Heart right ventricle (tissue), 16 donors: ENCODE results near the gene TC2N. TPM values are rescaled to one million over a fixed set of nuclear protein-coding genes. Genes with fewer than 3 reads are reported as not detected.
"Not testable (repeated sequence)": the region's sequence is repeated elsewhere in the genome, so short reads cannot be mapped to it uniquely, and the experiment has no call there.

Experiments
- ATAC-seq, 8 donors: fragments of 200-7000 bp; cut with Tn5 transposase; one replicate each; pipeline ENCODE4 v1.9.1; 2020; ENCODE audit warnings: mild to moderate bottlenecking in 8 of 8, moderate library complexity in 8 of 8, moderate number of reproducible peaks in 1 of 8
- DNase-seq, 2 donors: peaks; one replicate each; pipeline ENCODE4 v3.0.0-alpha.2; 2020
- H3K27ac ChIP-seq, 10 donors: fragments of 200-600 bp; sonication (generic) in 2 of 10; one replicate each; pipeline versions ENCODE4 v1.5.0 to v1.8.0; 2020 to 2022; ENCODE audit warnings: mild to moderate bottlenecking in 3 of 10
- H3K27me3 ChIP-seq, 7 donors: fragments of 200-600 bp; one replicate each; pipeline ENCODE4 v1.8.0; 2021 to 2022; ENCODE audit warnings: mild to moderate bottlenecking in 2 of 7
- H3K36me3 ChIP-seq, 9 donors: fragments of 200-600 bp; sonication (generic) in 1 of 9; one replicate each; pipeline versions ENCODE4 v1.5.0 to v1.8.0; 2020 to 2022; ENCODE audit warnings: mild to moderate bottlenecking in 2 of 9
- H3K4me1 ChIP-seq, 9 donors: fragments of 200-600 bp; sonication (generic) in 1 of 9; one replicate each; pipeline versions ENCODE4 v1.5.0 to v1.8.0; 2020 to 2022; ENCODE audit warnings: mild to moderate bottlenecking in 4 of 9
- H3K4me3 ChIP-seq, 10 donors: fragments of 200-600 bp; sonication (generic) in 2 of 10; one replicate each; pipeline versions ENCODE4 v1.5.0 to v1.8.0; 2020 to 2022; ENCODE audit warnings: mild to moderate bottlenecking in 7 of 10, moderate library complexity in 2 of 10
- H3K9me3 ChIP-seq, 11 donors: fragments of 200-600 bp in 10 of 11; sonication (generic) in 2 of 11; one replicate each; pipeline versions ENCODE4 v1.5.0 to v1.8.0; 2013 to 2022; ENCODE audit warnings: mild to moderate bottlenecking in 2 of 11, control low read depth in 1 of 11, moderate library complexity in 1 of 11
- CTCF ChIP-seq, 9 donors: fragments of 200-600 bp; sonication (generic) in 2 of 9; IDR thresholded peaks; one replicate each; pipeline versions ENCODE4 v1.5.0 to v1.8.0; 2021 to 2022; ENCODE audit warnings: antibody characterized with exemption in 9 of 9, mild to moderate bottlenecking in 5 of 9, moderate library complexity in 1 of 9
- WGBS, 2 donors: extraction: QIAGEN DNeasy Blood & Tissue Kit; methylation state at CpG; one replicate each; pipeline ENCODE4 v1.1.7; 2013; ENCODE audit warnings: inconsistent platforms in 1 of 2; 5-methylcytosine and 5-hydroxymethylcytosine counted together
- intact Hi-C, 10 donors: fragments of 100-400 bp; cut with DNase I; formaldehyde crosslinking; loops; one replicate each; pipeline versions ENCODE4 v1.11.1 to v1.14.2; 2022
- polyA plus RNA-seq, 2 donors: library from polyadenylated mRNA; stranded (reverse); fragments of 200-250 nt; gene quantifications; one replicate each; pipeline ENCODE4 v1.2.3, GENCODE V29; 2013
- total RNA-seq, 10 donors: library from RNA; stranded (reverse); fragmentation: NEBNext Ultra II Directional in 3 of 10; extraction: Animal tissue kit (Norgen Biotek cat#: 25700) in 3 of 10; gene quantifications; one replicate each; pipeline versions ENCODE4 v1.2.1 to v1.2.4, GENCODE V29; 2021 to 2023
- donor health status: Arrhythmogenic right ventricular cardiomyopathy.
- donor health status: ischemic (EF 13 %, LVEDD 7.1; RV severe dilation, severe dysfunction).
- donor health status: healthy with polysubstance abuse.
- donor health status: DM: no; HTN: yes; CAD: no.
- donor health status: DM: no; HTN: no; CAD: no.
- donor health status: ischemic (EF 25% LVEDD 6.9; RV normal size, moderate dysfunction).
- donor health status: ischemic (EF 25% LVEDD 5.7; RV mildly dilated, moderate dysfunction).
- donor health status: healthy.
- donor health status: DM: yes; HTN: yes; CAD: no.
- donor health status: Ischemic cardiomyopathy.
- donor health status: ischemic (EF 35%, LVEDD 5.7; RV mildly dilated, moderate dysfunction).
- donor health status: nonischemic (EF 11% LVEDD 7.7; RV severe dilation, severe dysfunction).
- donor health status: DM: yes; HTN: yes; CAD: no.
- donor health status: PGD.
- donor health status: ischemic (EF 29% LVEDD 5.4; RV normal size, mild dysfunction).
- donor health status: nonischemic (EF 23%, LVEDD 6.1; RV moderate dilation, normal function).

The TC2N gene
- total and polyA plus RNA-seq, 12 donors: 1.8 to 12.4 (median 3.8) TPM

DNA sequence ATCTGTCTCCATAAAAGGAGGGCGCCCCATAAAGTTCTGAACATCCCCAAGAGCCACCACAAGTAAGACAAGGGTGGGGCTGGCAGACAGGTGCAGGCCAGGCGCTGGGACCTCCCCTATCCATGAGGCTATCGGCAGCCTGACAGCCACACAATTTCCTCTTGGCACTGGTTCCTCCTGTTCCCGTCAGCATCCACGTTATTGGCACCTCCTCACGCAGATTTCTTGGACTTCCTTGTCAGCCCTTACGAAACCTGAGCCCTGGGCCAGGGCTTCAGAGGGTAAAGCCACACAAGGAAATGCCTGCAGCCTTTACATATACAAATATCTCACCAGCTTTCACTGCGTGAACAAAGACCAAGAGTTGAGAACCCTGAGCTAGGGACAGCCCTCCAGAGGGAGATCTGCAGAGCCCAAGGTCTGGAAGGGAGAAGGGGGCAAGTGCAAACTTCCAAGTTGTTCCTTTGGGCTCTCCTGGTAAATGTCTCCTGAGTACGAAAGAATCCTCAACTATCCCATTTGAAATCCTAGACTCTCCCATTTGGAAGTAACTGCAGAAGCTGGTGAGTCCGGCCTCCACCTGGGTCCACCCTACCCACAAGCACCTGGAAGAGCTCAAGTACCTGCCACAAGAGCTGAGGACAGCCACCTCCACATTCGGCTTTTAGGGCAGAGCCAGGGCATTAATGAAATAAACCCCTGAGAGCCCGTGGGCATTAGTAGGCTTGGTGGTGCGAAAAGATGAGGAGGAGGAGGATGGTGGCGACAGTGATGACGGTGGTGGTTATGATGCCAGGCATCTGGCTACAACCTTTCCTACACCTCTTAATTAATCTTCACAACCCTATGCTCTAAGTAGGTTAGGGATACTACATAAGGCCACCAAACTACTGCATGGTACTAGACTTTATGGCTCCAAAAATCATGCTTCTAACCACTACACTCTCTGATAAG, 5.5 kb upstream of the TC2N start:
- intact Hi-C loops: no loop called here
- peak; percentile 65 to 88 (median 85) for ATAC-seq

DNA sequence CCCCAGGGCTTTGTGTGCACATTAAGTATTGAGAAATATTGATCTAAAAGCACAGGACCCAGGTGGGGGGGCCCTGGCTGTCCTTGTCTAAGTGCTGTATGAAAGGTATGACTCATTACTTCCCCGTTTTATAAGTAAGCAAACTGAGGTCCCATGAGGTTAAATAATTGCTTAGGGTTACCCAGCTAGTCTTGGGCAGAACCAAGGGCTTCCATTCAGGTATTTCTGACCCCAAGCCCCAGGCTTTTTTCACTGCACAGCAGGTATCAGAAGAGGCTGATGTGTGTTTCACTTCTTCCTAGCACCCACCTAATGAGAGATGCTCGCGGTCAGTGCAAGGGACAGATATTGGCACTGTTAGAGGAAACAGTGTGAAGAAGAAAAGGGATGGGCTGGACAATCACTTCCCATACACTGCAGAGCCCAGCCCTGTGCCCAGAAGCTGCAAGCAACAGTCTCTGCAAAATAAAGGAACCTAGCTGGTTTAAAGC, 4.7 kb upstream of the TC2N start:
- 54 to 55% methylated on average over 3 of the region's 3 CpGs for WGBS, 2 donors
- intact Hi-C loops: no loop called here
- H3K27ac ChIP-seq: peak overlapping the region in 6 of 10 donors; percentile 23 to 85 (median 59)
- peak in 6 of 8 donors; percentile 3 to 51 (median 19) for ATAC-seq
- peaks cover 0 to 16% (median 0%) of the 10 kb centered on the region in 11 donors for H3K9me3 ChIP-seq
- no peak for TF ChIP-seq CTCF (IDR thresholded peaks at IDR 0.05)
- H3K4me1 ChIP-seq: peaks cover 0 to 43% (median 15%) of the 10 kb centered on the region in 9 donors
- no peak for DNase-seq
- H3K4me3 ChIP-seq: peak overlapping the region in 1 of 10 donors; percentile 25
- peaks cover 0 to 9% (median 0%) of the 10 kb centered on the region in 7 donors for H3K27me3 ChIP-seq
- peaks cover 0 to 56% (median 0%) of the 10 kb centered on the region in 9 donors for H3K36me3 ChIP-seq

More for the DNA sequence above, 5.5 kb upstream of the TC2N start:
- no peak for TF ChIP-seq CTCF (IDR thresholded peaks at IDR 0.05)
- DNase-seq: peak; percentile 64 to 65
- H3K27me3 ChIP-seq: peaks cover 0 to 9% (median 0%) of the 10 kb centered on the region in 7 donors
- 58 to 62% methylated on average over 15 of the region's 15 CpGs for WGBS, 2 donors
- peaks cover 0 to 42% (median 15%) of the 10 kb centered on the region in 9 donors for H3K4me1 ChIP-seq
- peak overlapping the region in 1 of 10 donors; percentile 25 for H3K4me3 ChIP-seq
- H3K36me3 ChIP-seq: peaks cover 0 to 62% (median 0%) of the 10 kb centered on the region in 9 donors
- H3K9me3 ChIP-seq: peaks cover 0 to 10% (median 0%) of the 10 kb centered on the region in 11 donors
- H3K27ac ChIP-seq: peak overlapping the region in 7 of 10 donors; percentile 8 to 85 (median 60)

DNA sequence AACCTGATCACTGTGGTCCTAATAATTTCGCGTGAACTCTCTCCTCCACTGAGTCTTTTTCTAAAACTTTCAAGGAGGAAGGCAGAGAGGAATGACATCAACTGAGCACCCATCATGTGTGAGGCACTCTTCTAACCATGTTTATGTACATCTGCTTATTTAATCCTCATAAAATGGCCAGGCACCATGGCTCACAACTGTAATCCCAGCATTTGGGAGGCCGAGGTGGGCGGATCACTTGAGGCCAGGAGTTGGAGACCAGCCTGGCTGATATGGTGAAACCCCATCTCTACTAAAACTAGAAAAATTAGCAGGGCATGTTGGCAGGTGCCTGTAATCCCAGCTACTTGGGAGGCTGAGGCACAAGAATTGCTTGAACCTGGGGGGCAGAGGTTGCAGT, 4.1 kb upstream of the TC2N start:
- WGBS, 2 donors: 77 to 95% methylated on average over 4 of the region's 4 CpGs
- intact Hi-C loops, ATAC-seq, DNase-seq, H3K4me3 ChIP-seq, H3K27me3 ChIP-seq: not testable (repeated sequence)
- Histone ChIP-seq H3K9me3 (peaks cover 0 to 16% (median 0%) of the 10 kb centered on the region in 11 donors), H3K36me3 (peaks cover 0 to 49% (median 0%) of the 10 kb centered on the region in 9 donors), H3K27ac (peak overlapping the region in 4 of 10 donors; percentile 50 to 85 (median 62)), H3K4me1 (peaks cover 0 to 43% (median 15%) of the 10 kb centered on the region in 9 donors)

- peaks cover 0 to 44% (median 0%) of the 10 kb centered on the region in 9 donors for H3K36me3 ChIP-seq
- WGBS, 2 donors: 19 to 61% methylated on average over 2 of the region's 2 CpGs
- H3K4me1 ChIP-seq: peaks cover 0 to 43% (median 15%) of the 10 kb centered on the region in 9 donors
These were observed 3.6 kb upstream of the TC2N start for GRCh38 chr14:91870890-91871289.

More at GRCh38 chr14:91870890-91871289, 3.6 kb upstream of the TC2N start:
- no peak for DNase-seq
- Histone ChIP-seq H3K27me3 (peaks cover 0 to 9% (median 0%) of the 10 kb centered on the region in 7 donors), H3K27ac (peak overlapping the region in 2 of 10 donors; percentile 9 to 85), H3K9me3 (peaks cover 0 to 16% (median 0%) of the 10 kb centered on the region in 11 donors), H3K4me3 (no peak overlapping the region)
- intact Hi-C loops: no loop called here
- ATAC-seq: no peak
- no peak for TF ChIP-seq CTCF (IDR thresholded peaks at IDR 0.05)
